ENCODE measurements around the gene TAX1BP1.

Gene TAX1BP1

DNA sequence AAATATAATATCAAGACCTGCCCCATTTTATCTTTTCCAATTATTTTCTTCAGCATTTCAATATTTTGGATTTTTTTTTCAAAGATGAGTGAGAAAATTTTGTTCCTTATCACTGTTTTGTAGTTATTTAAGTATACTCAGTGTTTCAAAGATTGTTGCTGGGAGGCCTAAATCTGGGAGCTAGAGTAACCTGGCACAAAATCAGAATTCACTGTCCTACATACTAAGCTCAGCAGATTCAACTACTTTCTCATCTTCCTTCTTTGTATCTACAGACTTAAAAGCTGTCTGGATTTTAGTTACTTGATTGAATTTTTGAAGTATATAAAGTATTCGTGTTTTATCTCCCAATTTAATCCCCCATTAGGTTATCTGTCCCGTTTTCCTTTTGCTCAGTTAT, 85.9 kb downstream of the TAX1BP1 start:
- Histone ChIP-seq H3K79me1 (ENCODE audit: low read length) (no peaks in the 10 kb centered on the region), H3K27me3 (ENCODE audit: insufficient read depth, low read length, poor library complexity) (no peaks in the 10 kb centered on the region), H3K4me3 (ENCODE audit: low read length) (no peak overlapping the region), H3K23ac (ENCODE audit: low read length) (no peak overlapping the region), H4K5ac (ENCODE audit: low read length) (no peak overlapping the region), H3K9ac (ENCODE audit: low read length) (no peak overlapping the region), H3K56ac (ENCODE audit: low read length) (no peak overlapping the region), H3K36me3 (ENCODE audit: control insufficient read depth, insufficient read depth, low read length) (no peaks in the 10 kb centered on the region), H2BK120ac (ENCODE audit: low read depth, low read length) (no peak overlapping the region), H3K27ac (ENCODE audit: low read depth, low read length) (no peak overlapping the region), H2AK5ac (ENCODE audit: low read length) (no peak overlapping the region), H2BK15ac (replicated peaks; ENCODE audit: low read depth) (no peak overlapping the region), H3K18ac (ENCODE audit: low read length) (no peak overlapping the region), H3K79me2 (ENCODE audit: control insufficient read depth, insufficient read depth, low read length) (no peaks in the 10 kb centered on the region), H4K8ac (ENCODE audit: low read depth, low read length) (no peak overlapping the region), H2BK5ac (ENCODE audit: low read length) (no peak overlapping the region), H3K4ac (ENCODE audit: low read depth, low read length) (no peak overlapping the region), H3K4me2 (ENCODE audit: low read length) (no peak overlapping the region), H3K4me1 (ENCODE audit: control insufficient read depth, low read depth, low read length) (no peaks in the 10 kb centered on the region)
- WGBS (ENCODE audit: extremely low coverage, insufficient coverage, low lambda C conversion rate), result no CpG with 5 or more reads among the region's 2 CpGs
- no peak for DNase-seq

- Histone ChIP-seq H3K79me1 (ENCODE audit: low read length) (no peaks in the 10 kb centered on the region), H3K9ac (ENCODE audit: low read length) (no peak overlapping the region), H3K18ac (ENCODE audit: low read length) (no peak overlapping the region), H3K4me1 (ENCODE audit: control insufficient read depth, low read depth, low read length) (no peaks in the 10 kb centered on the region), H2BK120ac (ENCODE audit: low read depth, low read length) (no peak overlapping the region), H2AK5ac (ENCODE audit: low read length) (no peak overlapping the region), H4K5ac (ENCODE audit: low read length) (no peak overlapping the region), H2BK5ac (ENCODE audit: low read length) (no peak overlapping the region), H3K27me3 (ENCODE audit: insufficient read depth, low read length, poor library complexity) (no peaks in the 10 kb centered on the region), H3K23ac (ENCODE audit: low read length) (no peak overlapping the region), H3K4me3 (ENCODE audit: low read length) (no peak overlapping the region), H3K4ac (ENCODE audit: low read depth, low read length) (no peak overlapping the region), H2BK15ac (replicated peaks; ENCODE audit: low read depth) (no peak overlapping the region), H3K56ac (ENCODE audit: low read length) (no peak overlapping the region), H3K36me3 (ENCODE audit: control insufficient read depth, insufficient read depth, low read length) (no peaks in the 10 kb centered on the region), H3K79me2 (ENCODE audit: control insufficient read depth, insufficient read depth, low read length) (no peaks in the 10 kb centered on the region), H3K4me2 (ENCODE audit: low read length) (no peak overlapping the region), H4K8ac (ENCODE audit: low read depth, low read length) (no peak overlapping the region), H3K27ac (ENCODE audit: low read depth, low read length) (no peak overlapping the region)
- no CpG with 5 or more reads among the region's 5 CpGs for whole genome bisulfite sequencing (ENCODE audit: extremely low coverage, insufficient coverage, low lambda C conversion rate)
- no peak for DNase-seq
These were observed 86.4 kb downstream of the TAX1BP1 start for GRCh38 chr7:27826357-27826756.

- Histone ChIP-seq H3K18ac (ENCODE audit: low read length) (no peak overlapping the region), H3K23ac (ENCODE audit: low read length) (no peak overlapping the region), H3K4me1 (ENCODE audit: control insufficient read depth, low read depth, low read length) (no peaks in the 10 kb centered on the region), H3K4me2 (ENCODE audit: low read length) (no peak overlapping the region), H3K79me2 (ENCODE audit: control insufficient read depth, insufficient read depth, low read length) (no peaks in the 10 kb centered on the region), H3K27me3 (ENCODE audit: insufficient read depth, low read length, poor library complexity) (no peaks in the 10 kb centered on the region), H3K9ac (ENCODE audit: low read length) (no peak overlapping the region), H2BK15ac (replicated peaks; ENCODE audit: low read depth) (no peak overlapping the region), H3K36me3 (ENCODE audit: control insufficient read depth, insufficient read depth, low read length) (no peaks in the 10 kb centered on the region), H2BK120ac (ENCODE audit: low read depth, low read length) (no peak overlapping the region), H2BK5ac (ENCODE audit: low read length) (no peak overlapping the region), H4K8ac (ENCODE audit: low read depth, low read length) (no peak overlapping the region), H4K5ac (ENCODE audit: low read length) (no peak overlapping the region), H3K56ac (ENCODE audit: low read length) (no peak overlapping the region), H3K4me3 (ENCODE audit: low read length) (no peak overlapping the region), H2AK5ac (ENCODE audit: low read length) (no peak overlapping the region), H3K79me1 (ENCODE audit: low read length) (no peaks in the 10 kb centered on the region), H3K4ac (ENCODE audit: low read depth, low read length) (no peak overlapping the region), H3K27ac (ENCODE audit: low read depth, low read length) (no peak overlapping the region)
- no CpG with 5 or more reads among the region's 7 CpGs for WGBS (ENCODE audit: extremely low coverage, insufficient coverage, low lambda C conversion rate)
- DNase-seq, result peak; percentile 29
These were observed 94.4 kb downstream of the TAX1BP1 start for GRCh38 chr7:27834179-27834921.

DNA sequence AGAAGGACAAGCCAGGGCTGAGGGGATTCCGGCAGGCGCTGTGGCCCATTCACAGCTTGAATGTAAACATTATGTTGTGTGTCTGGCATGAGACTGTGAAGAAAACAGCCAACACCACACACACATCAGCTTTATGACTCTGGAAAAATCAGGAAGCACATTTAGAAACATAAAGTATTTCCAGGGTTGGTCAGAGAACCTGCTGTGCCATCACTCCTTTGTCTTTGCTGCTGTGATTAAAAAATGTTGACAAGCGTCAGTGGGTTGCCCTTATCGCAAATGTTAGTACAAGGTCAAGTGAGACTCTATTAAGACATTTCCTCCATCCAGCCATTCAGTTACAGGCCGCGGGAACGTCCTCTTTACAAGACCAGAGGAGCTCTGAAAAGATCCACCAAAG, 95.4 kb downstream of the TAX1BP1 start:
- Histone ChIP-seq H2BK120ac (ENCODE audit: low read depth, low read length) (no peak overlapping the region), H2BK15ac (replicated peaks; ENCODE audit: low read depth) (no peak overlapping the region), H3K9ac (ENCODE audit: low read length) (no peak overlapping the region), H2AK5ac (ENCODE audit: low read length) (no peak overlapping the region), H3K36me3 (ENCODE audit: control insufficient read depth, insufficient read depth, low read length) (no peaks in the 10 kb centered on the region), H3K79me1 (ENCODE audit: low read length) (no peaks in the 10 kb centered on the region), H4K5ac (ENCODE audit: low read length) (no peak overlapping the region), H3K27me3 (ENCODE audit: insufficient read depth, low read length, poor library complexity) (no peaks in the 10 kb centered on the region), H3K4me1 (ENCODE audit: control insufficient read depth, low read depth, low read length) (no peaks in the 10 kb centered on the region), H3K23ac (ENCODE audit: low read length) (no peak overlapping the region), H3K79me2 (ENCODE audit: control insufficient read depth, insufficient read depth, low read length) (no peaks in the 10 kb centered on the region), H3K18ac (ENCODE audit: low read length) (no peak overlapping the region), H3K56ac (ENCODE audit: low read length) (no peak overlapping the region), H3K27ac (ENCODE audit: low read depth, low read length) (no peak overlapping the region), H3K4me3 (ENCODE audit: low read length) (no peak overlapping the region), H3K4me2 (ENCODE audit: low read length) (no peak overlapping the region), H4K8ac (ENCODE audit: low read depth, low read length) (no peak overlapping the region), H2BK5ac (ENCODE audit: low read length) (no peak overlapping the region), H3K4ac (ENCODE audit: low read depth, low read length) (no peak overlapping the region)
- DNase-seq, result no peak
- WGBS (ENCODE audit: extremely low coverage, insufficient coverage, low lambda C conversion rate), result no CpG with 5 or more reads among the region's 7 CpGs

GRCh38 chr7:27836536-27836935, 96.6 kb downstream of the TAX1BP1 start:
- Histone ChIP-seq H3K36me3 (ENCODE audit: control insufficient read depth, insufficient read depth, low read length) (no peaks in the 10 kb centered on the region), H3K27ac (ENCODE audit: low read depth, low read length) (no peak overlapping the region), H3K56ac (ENCODE audit: low read length) (no peak overlapping the region), H4K8ac (ENCODE audit: low read depth, low read length) (no peak overlapping the region), H3K9ac (ENCODE audit: low read length) (no peak overlapping the region), H4K5ac (ENCODE audit: low read length) (no peak overlapping the region), H3K4ac (ENCODE audit: low read depth, low read length) (no peak overlapping the region), H2BK5ac (ENCODE audit: low read length) (no peak overlapping the region), H2BK120ac (ENCODE audit: low read depth, low read length) (no peak overlapping the region), H2BK15ac (replicated peaks; ENCODE audit: low read depth) (no peak overlapping the region), H2AK5ac (ENCODE audit: low read length) (no peak overlapping the region), H3K79me2 (ENCODE audit: control insufficient read depth, insufficient read depth, low read length) (no peaks in the 10 kb centered on the region), H3K23ac (ENCODE audit: low read length) (no peak overlapping the region), H3K27me3 (ENCODE audit: insufficient read depth, low read length, poor library complexity) (no peaks in the 10 kb centered on the region), H3K4me1 (ENCODE audit: control insufficient read depth, low read depth, low read length) (no peaks in the 10 kb centered on the region), H3K4me3 (ENCODE audit: low read length) (no peak overlapping the region), H3K79me1 (ENCODE audit: low read length) (no peaks in the 10 kb centered on the region), H3K18ac (ENCODE audit: low read length) (no peak overlapping the region), H3K4me2 (ENCODE audit: low read length) (no peak overlapping the region)
- no CpG with 5 or more reads among the region's 2 CpGs for WGBS (ENCODE audit: extremely low coverage, insufficient coverage, low lambda C conversion rate)
- DNase-seq, result no peak

- no peak overlapping the region for H3K56ac ChIP-seq (ENCODE audit: low read length)
- H3K4me2 ChIP-seq (ENCODE audit: low read length), result no peak overlapping the region
- H3K27ac ChIP-seq (ENCODE audit: low read depth, low read length), result no peak overlapping the region
- H3K36me3 ChIP-seq (ENCODE audit: control insufficient read depth, insufficient read depth, low read length), result no peaks in the 10 kb centered on the region
- H3K4ac ChIP-seq (ENCODE audit: low read depth, low read length), result no peak overlapping the region
- no peak overlapping the region for H4K8ac ChIP-seq (ENCODE audit: low read depth, low read length)
- WGBS (ENCODE audit: extremely low coverage, insufficient coverage, low lambda C conversion rate), result no CpG with 5 or more reads among the region's 10 CpGs
- no peak overlapping the region for H3K18ac ChIP-seq (ENCODE audit: low read length)
- H2BK120ac ChIP-seq (ENCODE audit: low read depth, low read length), result no peak overlapping the region
- H3K9ac ChIP-seq (ENCODE audit: low read length), result no peak overlapping the region
- no peak overlapping the region for H3K4me3 ChIP-seq (ENCODE audit: low read length)
- H3K23ac ChIP-seq (ENCODE audit: low read length), result no peak overlapping the region
- no peak for DNase-seq
- H2BK15ac ChIP-seq (replicated peaks; ENCODE audit: low read depth), result no peak overlapping the region
- no peak overlapping the region for H2AK5ac ChIP-seq (ENCODE audit: low read length)
- H3K79me2 ChIP-seq (ENCODE audit: control insufficient read depth, insufficient read depth, low read length), result no peaks in the 10 kb centered on the region
- no peaks in the 10 kb centered on the region for H3K79me1 ChIP-seq (ENCODE audit: low read length)
- no peak overlapping the region for H4K5ac ChIP-seq (ENCODE audit: low read length)
- no peak overlapping the region for H2BK5ac ChIP-seq (ENCODE audit: low read length)
- no peaks in the 10 kb centered on the region for H3K27me3 ChIP-seq (ENCODE audit: insufficient read depth, low read length, poor library complexity)
- H3K4me1 ChIP-seq (ENCODE audit: control insufficient read depth, low read depth, low read length), result no peaks in the 10 kb centered on the region
These were observed 99.1 kb downstream of the TAX1BP1 start for GRCh38 chr7:27839099-27839498.

Measured in mesendoderm (in vitro differentiated cells).